HepG2 (cell line): ENCODE results near the gene CTBP1. TPM values are rescaled to one million over a fixed set of nuclear protein-coding genes. Genes with fewer than 3 reads are reported as not detected.

Source experiments
- CEBPB ChIP-seq: IDR thresholded peaks from 2 replicates; pipeline ENCODE4 v1.6.1; 2011; ENCODE audit warnings: low read depth, low read length, improper control_type of control experiment, borderline replicate concordance
- FOXO1 ChIP-seq: sonication (generic); formaldehyde crosslinking; IDR thresholded peaks from 2 replicates; pipeline ENCODE4 v1.4.0; 2020; ENCODE audit warnings: missing genetic modification reagents
- IKZF4 ChIP-seq: sonication (generic); formaldehyde crosslinking; IDR thresholded peaks from 2 replicates; pipeline ENCODE4 v1.5.1; 2020; ENCODE audit warnings: borderline replicate concordance, mild to moderate bottlenecking, low read depth, missing genetic modification reagents; ENCODE audit errors: not compliant biosample characterization
- NFYB ChIP-seq: sonication (generic); formaldehyde crosslinking; IDR thresholded peaks from 2 replicates; pipeline ENCODE4 v1.4.0; 2020; ENCODE audit warnings: missing genetic modification reagents
- SOX5 ChIP-seq: IDR thresholded peaks from 2 replicates; pipeline ENCODE4 v1.6.1; 2016; ENCODE audit warnings: borderline replicate concordance
- TAF15 ChIP-seq: fragments of 200-400 bp; formaldehyde crosslinking; IDR thresholded peaks from one replicate; pipeline ENCODE4 v1.6.1; 2018; ENCODE audit warnings: mild to moderate bottlenecking, low read depth, low read length; ENCODE audit not compliant: poor library complexity, severe bottlenecking
- TCF7L2 ChIP-seq: IDR thresholded peaks from 2 replicates; pipeline ENCODE4 v1.6.1; 2011; ENCODE audit warnings: mild to moderate bottlenecking, low read depth, low read length, moderate library complexity
- THAP11 ChIP-seq: IDR thresholded peaks from 2 replicates; pipeline ENCODE4 v1.6.1; 2016; ENCODE audit warnings: missing biosample characterization, missing genetic modification reagents
- ZBTB42 ChIP-seq: sonication (generic); formaldehyde crosslinking; IDR thresholded peaks from 2 replicates; pipeline ENCODE4 v1.5.0; 2020; ENCODE audit warnings: mild to moderate bottlenecking, missing genetic modification reagents
- ZNF263 ChIP-seq: sonication (generic); formaldehyde crosslinking; IDR thresholded peaks from 2 replicates; pipeline ENCODE4 v1.4.0; 2020; ENCODE audit warnings: missing genetic modification reagents
- ZNF484 ChIP-seq: sonication (generic); formaldehyde crosslinking; IDR thresholded peaks from 2 replicates; pipeline ENCODE4 v1.5.1; 2020; ENCODE audit warnings: mild to moderate bottlenecking, low read depth, missing genetic modification reagents, borderline replicate concordance
- ZNF501 ChIP-seq: sonication (generic); formaldehyde crosslinking; IDR thresholded peaks from 2 replicates; pipeline ENCODE4 v1.5.1; 2020; ENCODE audit warnings: mild to moderate bottlenecking, moderate library complexity, missing genetic modification reagents
- polyA plus RNA-seq, 8 experiments: library from polyadenylated mRNA; depleted of rRNA in 3 of 8; stranded (reverse) in 7 of 8; unstranded in 1 of 8; fragments of >200 nt; fragmentation: Illumina TruSeq in 4 of 8; extraction: Trizol in 4 of 8; gene quantifications; 2 replicates each; pipeline versions ENCODE4 v1.2.1 to v1.2.3, GENCODE V29; 2011 to 2016; ENCODE audit warnings: low read depth in 4 of 8, missing spikeins in 1 of 8, mixed read lengths in 1 of 8; ENCODE audit not compliant: insufficient read depth in 1 of 8
- total RNA-seq, 5 experiments: library from RNA; depleted of rRNA; stranded (reverse); fragments of >200 nt; fragmentation: Illumina TruSeq; extraction: Trizol; gene quantifications; 2 replicates each; pipeline ENCODE4 v1.2.3, GENCODE V29; 2016; ENCODE audit warnings: low read depth in 1 of 5
- TF ChIP-seq, protein P1 (sequence below): sonication (generic); formaldehyde crosslinking; IDR thresholded peaks from 2 replicates; pipeline ENCODE4 v1.4.0; 2020; ENCODE audit warnings: missing genetic modification reagents
- TF ChIP-seq, protein P2 (sequence below): sonication (generic); formaldehyde crosslinking; IDR thresholded peaks from 2 replicates; pipeline ENCODE4 v1.9.0; 2022; ENCODE audit warnings: missing genetic modification reagents, mild to moderate bottlenecking, borderline replicate concordance
- TF ChIP-seq, protein P3 (sequence below): sonication (generic); formaldehyde crosslinking; IDR thresholded peaks from 2 replicates; pipeline ENCODE4 v1.4.0; 2020; ENCODE audit warnings: missing genetic modification reagents, borderline replicate concordance
- TF ChIP-seq, protein P4 (sequence below): sonication (generic); formaldehyde crosslinking; conservative IDR thresholded peaks from 2 replicates; pipeline ENCODE4 v1.4.0; 2020; ENCODE audit warnings: missing genetic modification reagents
- TF ChIP-seq, protein P5 (sequence below): sonication (generic); formaldehyde crosslinking; IDR thresholded peaks from 2 replicates; pipeline ENCODE4 v1.4.0; 2020; ENCODE audit warnings: mild to moderate bottlenecking, missing genetic modification reagents

CTBP1 gene
- total and polyA plus RNA-seq, 2 of the 13 experiments (the other 11 are each of a cell fraction or from before 2014, with no cell fraction given) = 78.5 to 112 TPM

DNA sequence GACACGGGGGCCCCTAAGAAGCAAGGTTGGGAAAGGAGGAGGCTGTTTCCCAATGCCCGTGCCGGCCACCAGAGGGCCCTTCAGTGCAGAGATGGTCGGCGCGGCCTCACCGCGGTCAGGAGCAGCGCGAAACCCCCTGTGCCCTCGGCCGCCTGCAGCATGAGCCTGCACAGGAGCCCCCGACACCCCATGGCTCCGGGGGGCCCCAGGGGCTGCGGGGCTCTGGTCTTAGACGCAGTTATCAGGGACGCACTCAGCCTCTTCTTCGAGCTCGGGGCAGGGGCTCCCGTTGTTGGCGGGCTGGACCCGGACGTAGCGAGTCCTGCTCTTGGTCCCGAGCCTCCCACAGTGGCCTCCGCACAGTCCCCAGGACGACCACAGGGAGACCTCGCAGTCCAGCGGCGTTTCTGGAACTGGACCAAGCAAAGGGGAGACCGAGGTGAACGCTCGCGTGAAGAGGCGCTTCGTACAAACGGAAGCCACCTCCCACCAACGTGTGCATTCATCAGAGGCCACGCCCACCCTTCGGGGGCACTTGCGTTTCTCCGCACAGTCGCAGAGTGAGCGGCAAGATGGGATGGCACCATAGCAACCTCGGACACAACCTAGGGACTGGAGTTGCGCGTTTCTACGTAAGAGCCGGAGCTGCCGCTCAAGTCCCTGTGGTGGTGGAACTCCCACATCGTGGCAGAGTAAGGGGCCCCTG lies 81.5 kb downstream of the CTBP1 start (continued):
- TF ChIP-seq ZBTB42 (CRISPR knock-in tag) (no peak), NFYB (CRISPR knock-in tag) (no peak), ZNF501 (CRISPR knock-in tag) (no peak), TCF7L2 (no peak), ZNF263 (CRISPR knock-in tag) (peak; percentile 34), IKZF4 (CRISPR knock-in tag) (peak; percentile 50), TAF15 (peak; percentile 55), SOX5 (CRISPR knock-in tag) (no peak), ZNF484 (CRISPR knock-in tag) (no peak), FOXO1 (CRISPR knock-in tag) (0 out of 2 replicates have a peak, but pooled peaks have one; percentile 34), CEBPB (peak; percentile 1; the same call in 1 of the 2 replicates), THAP11 (CRISPR knock-in tag) (0 out of 2 replicates have a peak, but pooled peaks have one; percentile 25)
- TF ChIP-seq, protein P1, sequence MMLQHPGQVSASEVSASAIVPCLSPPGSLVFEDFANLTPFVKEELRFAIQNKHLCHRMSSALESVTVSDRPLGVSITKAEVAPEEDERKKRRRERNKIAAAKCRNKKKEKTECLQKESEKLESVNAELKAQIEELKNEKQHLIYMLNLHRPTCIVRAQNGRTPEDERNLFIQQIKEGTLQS = no peak
- TF ChIP-seq, protein P2, sequence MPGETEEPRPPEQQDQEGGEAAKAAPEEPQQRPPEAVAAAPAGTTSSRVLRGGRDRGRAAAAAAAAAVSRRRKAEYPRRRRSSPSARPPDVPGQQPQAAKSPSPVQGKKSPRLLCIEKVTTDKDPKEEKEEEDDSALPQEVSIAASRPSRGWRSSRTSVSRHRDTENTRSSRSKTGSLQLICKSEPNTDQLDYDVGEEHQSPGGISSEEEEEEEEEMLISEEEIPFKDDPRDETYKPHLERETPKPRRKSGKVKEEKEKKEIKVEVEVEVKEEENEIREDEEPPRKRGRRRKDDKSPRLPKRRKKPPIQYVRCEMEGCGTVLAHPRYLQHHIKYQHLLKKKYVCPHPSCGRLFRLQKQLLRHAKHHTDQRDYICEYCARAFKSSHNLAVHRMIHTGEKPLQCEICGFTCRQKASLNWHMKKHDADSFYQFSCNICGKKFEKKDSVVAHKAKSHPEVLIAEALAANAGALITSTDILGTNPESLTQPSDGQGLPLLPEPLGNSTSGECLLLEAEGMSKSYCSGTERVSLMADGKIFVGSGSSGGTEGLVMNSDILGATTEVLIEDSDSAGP (CRISPR knock-in tag) = peak; percentile 64; the same call in 1 of the 2 replicates
- TF ChIP-seq, protein P3, sequence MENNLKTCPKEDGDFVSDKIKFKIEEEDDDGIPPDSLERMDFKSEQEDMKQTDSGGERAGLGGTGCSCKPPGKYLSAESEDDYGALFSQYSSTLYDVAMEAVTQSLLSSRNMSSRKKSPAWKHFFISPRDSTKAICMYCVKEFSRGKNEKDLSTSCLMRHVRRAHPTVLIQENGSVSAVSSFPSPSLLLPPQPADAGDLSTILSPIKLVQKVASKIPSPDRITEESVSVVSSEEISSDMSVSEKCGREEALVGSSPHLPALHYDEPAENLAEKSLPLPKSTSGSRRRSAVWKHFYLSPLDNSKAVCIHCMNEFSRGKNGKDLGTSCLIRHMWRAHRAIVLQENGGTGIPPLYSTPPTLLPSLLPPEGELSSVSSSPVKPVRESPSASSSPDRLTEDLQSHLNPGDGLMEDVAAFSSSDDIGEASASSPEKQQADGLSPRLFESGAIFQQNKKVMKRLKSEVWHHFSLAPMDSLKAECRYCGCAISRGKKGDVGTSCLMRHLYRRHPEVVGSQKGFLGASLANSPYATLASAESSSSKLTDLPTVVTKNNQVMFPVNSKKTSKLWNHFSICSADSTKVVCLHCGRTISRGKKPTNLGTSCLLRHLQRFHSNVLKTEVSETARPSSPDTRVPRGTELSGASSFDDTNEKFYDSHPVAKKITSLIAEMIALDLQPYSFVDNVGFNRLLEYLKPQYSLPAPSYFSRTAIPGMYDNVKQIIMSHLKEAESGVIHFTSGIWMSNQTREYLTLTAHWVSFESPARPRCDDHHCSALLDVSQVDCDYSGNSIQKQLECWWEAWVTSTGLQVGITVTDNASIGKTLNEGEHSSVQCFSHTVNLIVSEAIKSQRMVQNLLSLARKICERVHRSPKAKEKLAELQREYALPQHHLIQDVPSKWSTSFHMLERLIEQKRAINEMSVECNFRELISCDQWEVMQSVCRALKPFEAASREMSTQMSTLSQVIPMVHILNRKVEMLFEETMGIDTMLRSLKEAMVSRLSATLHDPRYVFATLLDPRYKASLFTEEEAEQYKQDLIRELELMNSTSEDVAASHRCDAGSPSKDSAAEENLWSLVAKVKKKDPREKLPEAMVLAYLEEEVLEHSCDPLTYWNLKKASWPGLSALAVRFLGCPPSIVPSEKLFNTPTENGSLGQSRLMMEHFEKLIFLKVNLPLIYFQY (CRISPR knock-in tag) = no peak
- TF ChIP-seq, protein P4, sequence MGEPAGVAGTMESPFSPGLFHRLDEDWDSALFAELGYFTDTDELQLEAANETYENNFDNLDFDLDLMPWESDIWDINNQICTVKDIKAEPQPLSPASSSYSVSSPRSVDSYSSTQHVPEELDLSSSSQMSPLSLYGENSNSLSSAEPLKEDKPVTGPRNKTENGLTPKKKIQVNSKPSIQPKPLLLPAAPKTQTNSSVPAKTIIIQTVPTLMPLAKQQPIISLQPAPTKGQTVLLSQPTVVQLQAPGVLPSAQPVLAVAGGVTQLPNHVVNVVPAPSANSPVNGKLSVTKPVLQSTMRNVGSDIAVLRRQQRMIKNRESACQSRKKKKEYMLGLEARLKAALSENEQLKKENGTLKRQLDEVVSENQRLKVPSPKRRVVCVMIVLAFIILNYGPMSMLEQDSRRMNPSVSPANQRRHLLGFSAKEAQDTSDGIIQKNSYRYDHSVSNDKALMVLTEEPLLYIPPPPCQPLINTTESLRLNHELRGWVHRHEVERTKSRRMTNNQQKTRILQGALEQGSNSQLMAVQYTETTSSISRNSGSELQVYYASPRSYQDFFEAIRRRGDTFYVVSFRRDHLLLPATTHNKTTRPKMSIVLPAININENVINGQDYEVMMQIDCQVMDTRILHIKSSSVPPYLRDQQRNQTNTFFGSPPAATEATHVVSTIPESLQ (CRISPR knock-in tag) = no peak
- TF ChIP-seq, protein P5, sequence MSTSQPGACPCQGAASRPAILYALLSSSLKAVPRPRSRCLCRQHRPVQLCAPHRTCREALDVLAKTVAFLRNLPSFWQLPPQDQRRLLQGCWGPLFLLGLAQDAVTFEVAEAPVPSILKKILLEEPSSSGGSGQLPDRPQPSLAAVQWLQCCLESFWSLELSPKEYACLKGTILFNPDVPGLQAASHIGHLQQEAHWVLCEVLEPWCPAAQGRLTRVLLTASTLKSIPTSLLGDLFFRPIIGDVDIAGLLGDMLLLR (CRISPR knock-in tag) = no peak
